HCT116 (cell line): ENCODE data around the gene KRT82. TPM values are rescaled to one million over a fixed set of nuclear protein-coding genes. Genes with fewer than 3 reads are reported as not detected.
A peak's percentile ranks its signal among the peaks of the same experiment; 100 is the strongest.

Experiments used
- ATAC-seq: fragments of 200-7000 bp; cut with Tn5 transposase; 2 replicates; pipeline ENCODE4 v1.9.1; 2020; ENCODE audit warnings: mild to moderate bottlenecking, moderate library complexity
- BruUV-seq: library from RNA; stranded (reverse); fragments of 400-500 nt; replicated peaks from 2 replicates; lab custom pipeline; 2021; lab: Mats Ljungman, UMichigan
- CTCF ChIA-PET: fragments of 300-600 bp; sonication (Branson Sonifier 250); formaldehyde crosslinking; loops from one replicate; lab custom pipeline; 2021; ENCODE audit warnings: antibody characterized with exemption; lab: Charles Lee
- POLR2A ChIA-PET: fragments of 300-600, 350-600 bp; sonication (Branson Sonifier 250); formaldehyde crosslinking; loops from one replicate; lab custom pipeline; 2021; ENCODE audit warnings: antibody characterized with exemption; lab: Charles Lee
- RAD21 ChIA-PET, 2 experiments: fragments of 300-600 bp; sonication (Branson Sonifier 250); formaldehyde crosslinking; loops; one replicate each; lab custom pipeline; 2023; ENCODE audit warnings: low total read pairs in 2 of 2; ENCODE audit not compliant: uncharacterized antibody in 2 of 2, unreplicated experiment in 2 of 2, low non-redundant PET in 1 of 2; lab: Charles Lee
- DNase-seq: peaks from one replicate; pipeline ENCODE4 v3.0.0-alpha.2; 2010; ENCODE audit warnings: low read depth, low spot score
- H2AFZ ChIP-seq: fragments of 200-600 bp; shearing (Covaris generic), sonication (generic); 2 replicates; pipeline ENCODE4 v1.6.1; 2017; ENCODE audit warnings: low read depth, mixed run types, mixed read lengths, antibody characterized with exemption, low read length; ENCODE audit not compliant: poor library complexity, severe bottlenecking
- H3K27ac ChIP-seq: 2 replicates; pipeline ENCODE4 v1.5.1; 2012; ENCODE audit warnings: low read depth, low read length
- H3K27me3 ChIP-seq: fragments of 200-600 bp; sonication (generic); 2 replicates; pipeline ENCODE4 v1.6.1; 2016; ENCODE audit warnings: mixed run types, low read length, mixed read lengths; ENCODE audit not compliant: insufficient read depth
- H3K36me3 ChIP-seq, 2 experiments: fragments of 200-500 bp in 1 of 2; fragments of 200-600 bp in 1 of 2; sonication (Bioruptor generic) in 1 of 2; sonication (generic) in 1 of 2; 2 replicates each; pipeline versions ENCODE4 v1.5.1 to v1.6.1; 2014 to 2016; ENCODE audit warnings: low read length in 2 of 2, inconsistent platforms in 1 of 2, mixed read lengths in 1 of 2, mixed run types in 1 of 2; ENCODE audit not compliant: insufficient read depth in 2 of 2, control insufficient read depth in 1 of 2
- H3K4me1 ChIP-seq, 2 experiments: fragments of 200-600 bp in 1 of 2; sonication (generic) in 1 of 2; 2 replicates each; pipeline versions ENCODE4 v1.5.1 to v1.6.1; 2012 to 2017; ENCODE audit warnings: low read length in 2 of 2, inconsistent platforms in 1 of 2, mild to moderate bottlenecking in 1 of 2, mixed read lengths in 1 of 2, mixed run types in 1 of 2, moderate library complexity in 1 of 2; ENCODE audit not compliant: insufficient read depth in 2 of 2, control insufficient read depth in 1 of 2
- H3K4me2 ChIP-seq: fragments of 200-600 bp; sonication (generic); 2 replicates; pipeline ENCODE4 v1.6.1; 2017; ENCODE audit warnings: mixed run types, low read length, mixed read lengths
- H3K4me3 ChIP-seq, 2 experiments: fragments of 200-600 bp in 1 of 2; sonication (generic) in 1 of 2; replicated peaks in 1 of 2; 2 replicates each; pipeline ENCODE4 v1.5.1; 2011 to 2016; ENCODE audit warnings: low read length in 2 of 2, control low read depth in 1 of 2, low read depth in 1 of 2, mild to moderate bottlenecking in 1 of 2, mixed read lengths in 1 of 2, mixed run types in 1 of 2
- H3K79me2 ChIP-seq: fragments of 200-600 bp; sonication (generic); 2 replicates; pipeline ENCODE4 v1.6.1; 2017; ENCODE audit warnings: mild to moderate bottlenecking, mixed run types, low read length, moderate library complexity, mixed read lengths; ENCODE audit not compliant: insufficient read depth
- H3K9ac ChIP-seq: fragments of 200-600 bp; sonication (generic); 2 replicates; pipeline ENCODE4 v1.6.1; 2016; ENCODE audit warnings: low read length, mixed read lengths
- H3K9me2 ChIP-seq: fragments of 200-600 bp; sonication (generic), shearing (Covaris generic); 2 replicates; pipeline ENCODE4 v1.6.1; 2017; ENCODE audit warnings: mixed run types, mild to moderate bottlenecking, moderate library complexity; ENCODE audit not compliant: insufficient read depth
- H3K9me3 ChIP-seq, 2 experiments: fragments of 200-500 bp in 1 of 2; fragments of 200-600 bp in 1 of 2; sonication (Bioruptor generic) in 1 of 2; sonication (generic) in 1 of 2; 2 replicates each; pipeline ENCODE4 v1.6.1; 2014 to 2017; ENCODE audit warnings: low read length in 2 of 2, mixed read lengths in 2 of 2, inconsistent platforms in 1 of 2, low read depth in 1 of 2, mild to moderate bottlenecking in 1 of 2, mixed run types in 1 of 2, moderate library complexity in 1 of 2; ENCODE audit not compliant: control insufficient read depth in 1 of 2, insufficient read depth in 1 of 2
- H4K20me1 ChIP-seq: fragments of 200-600 bp; sonication (generic), shearing (Covaris generic); 2 replicates; pipeline ENCODE4 v1.6.1; 2017; ENCODE audit warnings: mixed run types, mild to moderate bottlenecking, moderate library complexity; ENCODE audit not compliant: insufficient read depth
- CEBPB ChIP-seq: IDR thresholded peaks from 2 replicates; pipeline ENCODE4 v1.6.1; 2012; ENCODE audit warnings: low read depth
- CTCF ChIP-seq, 3 experiments: fragments of 200-600 bp in 1 of 3; sonication (generic) in 1 of 3; IDR thresholded peaks in 2 of 3; conservative IDR thresholded peaks in 1 of 3; 2 replicates each; pipeline ENCODE4 v1.5.1; 2012 to 2017; ENCODE audit warnings: low read depth in 2 of 3, low read length in 2 of 3, antibody characterized with exemption in 1 of 3, borderline replicate concordance in 1 of 3, control low read depth in 1 of 3, mild to moderate bottlenecking in 1 of 3, mixed read lengths in 1 of 3, mixed run types in 1 of 3, moderate library complexity in 1 of 3; ENCODE audit not compliant: insufficient read depth in 1 of 3
- ELF1 ChIP-seq: IDR thresholded peaks from 2 replicates; pipeline ENCODE4 v1.6.1; 2012; ENCODE audit warnings: low read depth, borderline replicate concordance
- EZH2 ChIP-seq: fragments of 200-600 bp; sonication (generic); IDR thresholded peaks from 2 replicates; pipeline ENCODE4 v1.6.1; 2017; ENCODE audit warnings: antibody characterized with exemption, mixed run types
- FOSL1 ChIP-seq: IDR thresholded peaks from 2 replicates; pipeline ENCODE4 v1.6.1; 2012; ENCODE audit warnings: low read depth
- JUND ChIP-seq: IDR thresholded peaks from 2 replicates; pipeline ENCODE4 v1.6.1; 2012
- POLR2AphosphoS5 ChIP-seq: IDR thresholded peaks from 2 replicates; pipeline ENCODE4 v1.6.1; 2011; ENCODE audit warnings: mild to moderate bottlenecking, low read depth, low read length, moderate library complexity
- SIN3A ChIP-seq: IDR thresholded peaks from 2 replicates; pipeline ENCODE4 v1.6.1; 2012; ENCODE audit warnings: low read depth
- SP1 ChIP-seq: IDR thresholded peaks from 2 replicates; pipeline ENCODE4 v1.6.1; 2012; ENCODE audit warnings: low read depth
- YY1 ChIP-seq: IDR thresholded peaks from 2 replicates; pipeline ENCODE4 v1.6.1; 2011; ENCODE audit warnings: low read length, low read depth, moderate library complexity, mild to moderate bottlenecking; ENCODE audit not compliant: insufficient replicate concordance; ENCODE audit errors: extremely low read depth
- ZNF274 ChIP-seq: fragments of 200-500 bp; sonication (Bioruptor generic); IDR thresholded peaks from 2 replicates; pipeline ENCODE4 v1.6.1; 2014; ENCODE audit warnings: mild to moderate bottlenecking, low read depth, low read length, inconsistent platforms
- intact Hi-C: fragments of 100-400 bp; cut with micrococcal nuclease; formaldehyde crosslinking; loops from 2 replicates; pipeline ENCODE4 v1.10.0; 2022
- total RNA-seq: library from RNA; stranded (reverse); gene quantifications from one replicate; pipeline ENCODE4 v1.2.1, GENCODE V29; 2021; ENCODE audit not compliant: unreplicated experiment
- TF ChIP-seq, protein P1 (sequence below): IDR thresholded peaks from 2 replicates; pipeline ENCODE4 v1.6.1; 2012
- TF ChIP-seq, protein P2 (sequence below): IDR thresholded peaks from 2 replicates; pipeline ENCODE4 v1.6.1; 2012; ENCODE audit warnings: low read depth

Gene KRT82
- total RNA-seq, 1 experiment from 2014 or later, result not detected

DNA sequence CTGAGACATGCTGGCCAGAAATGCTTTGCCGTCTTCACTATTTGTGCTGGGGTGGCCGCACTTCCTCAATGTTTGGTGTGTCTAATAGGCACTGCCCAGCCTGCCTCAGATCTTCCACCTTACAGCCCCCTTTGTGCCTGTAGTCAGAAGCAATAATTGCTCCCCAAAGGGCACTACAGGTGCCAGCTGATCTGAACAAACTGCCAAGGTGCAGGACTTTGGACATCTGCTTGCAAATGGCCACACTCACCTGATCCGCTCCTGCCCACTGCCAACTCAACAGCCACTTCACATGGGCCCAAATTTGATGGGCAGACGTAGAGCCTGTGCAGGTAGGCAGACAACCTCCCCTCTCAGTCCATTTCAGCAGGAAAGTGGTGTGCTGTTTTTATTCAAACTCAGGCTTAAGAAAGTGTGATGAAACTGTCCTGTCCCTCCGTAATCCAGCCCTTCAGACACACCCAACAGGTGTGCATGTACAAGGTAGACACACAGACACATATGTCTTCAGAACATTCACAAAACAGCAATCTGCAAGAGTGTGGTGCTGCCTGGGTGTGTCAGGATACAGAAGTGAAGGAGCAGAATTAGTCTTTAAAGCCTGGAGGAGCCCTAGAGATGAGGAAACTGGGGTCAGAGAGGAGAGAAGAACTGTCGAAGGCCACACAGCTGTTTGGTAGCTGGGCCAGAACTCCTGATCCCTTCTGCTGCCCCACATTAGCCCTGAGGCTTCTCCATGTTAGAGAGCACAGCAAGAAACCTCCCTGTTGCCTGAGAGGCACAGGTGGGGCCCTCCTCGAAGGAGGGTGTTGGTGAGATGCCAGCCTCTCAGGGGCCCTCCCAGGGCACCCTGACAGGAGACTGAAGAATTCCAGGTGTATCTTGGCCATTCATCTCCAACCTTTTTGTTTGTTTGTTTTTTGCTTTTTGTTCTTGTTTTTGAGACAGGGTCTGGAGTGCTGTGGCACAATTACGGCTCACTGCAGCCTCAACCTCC lies 32.5 kb upstream of the KRT82 start:
- Histone ChIP-seq H3K9me2 (no peaks in the 10 kb centered on the region), H3K27me3 (no peaks in the 10 kb centered on the region), H2AFZ (no peak overlapping the region), H3K9me3 (no peaks in the 10 kb centered on the region), H3K9ac (0 out of 2 replicates have a peak overlapping the region, but pooled peaks have one; percentile 26), H3K36me3 (no peaks in the 10 kb centered on the region), H4K20me1 (no peaks in the 10 kb centered on the region), H3K4me2 (peak overlapping the region; percentile 55; the same call in 1 of the 2 replicates), H3K79me2 (no peaks in the 10 kb centered on the region), H3K4me1 (peaks cover 28 to 82% of the 10 kb centered on the region in 2 experiments), H3K27ac (no peak overlapping the region), H3K4me3 (no peak overlapping the region)
- BruUV-seq, result no TSS peak
- POLR2A ChIA-PET, result no interaction called here
- no peak for ATAC-seq
- DNase-seq, result no peak
- intact Hi-C loops, result no loop called here
- RAD21 ChIA-PET, result no interaction called here
- CTCF ChIA-PET, result no interaction called here
- TF ChIP-seq, protein P1, sequence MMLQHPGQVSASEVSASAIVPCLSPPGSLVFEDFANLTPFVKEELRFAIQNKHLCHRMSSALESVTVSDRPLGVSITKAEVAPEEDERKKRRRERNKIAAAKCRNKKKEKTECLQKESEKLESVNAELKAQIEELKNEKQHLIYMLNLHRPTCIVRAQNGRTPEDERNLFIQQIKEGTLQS, result no peak
- no peak for TF ChIP-seq YY1
- no peak for TF ChIP-seq CTCF (IDR thresholded peaks at IDR 0.05 in 2 of 3, conservative IDR thresholded peaks at IDR 0.05 in 1 of 3; ENCODE audit: borderline replicate concordance in 1 of 3, insufficient read depth in 1 of 3, low read depth in 2 of 3, low read length in 2 of 3)
- TF ChIP-seq JUND, result no peak
- TF ChIP-seq ZNF274, result no peak
- no peak for TF ChIP-seq SIN3A
- no peak for TF ChIP-seq ELF1
- no peak for TF ChIP-seq POLR2AphosphoS5
- TF ChIP-seq, protein P2, sequence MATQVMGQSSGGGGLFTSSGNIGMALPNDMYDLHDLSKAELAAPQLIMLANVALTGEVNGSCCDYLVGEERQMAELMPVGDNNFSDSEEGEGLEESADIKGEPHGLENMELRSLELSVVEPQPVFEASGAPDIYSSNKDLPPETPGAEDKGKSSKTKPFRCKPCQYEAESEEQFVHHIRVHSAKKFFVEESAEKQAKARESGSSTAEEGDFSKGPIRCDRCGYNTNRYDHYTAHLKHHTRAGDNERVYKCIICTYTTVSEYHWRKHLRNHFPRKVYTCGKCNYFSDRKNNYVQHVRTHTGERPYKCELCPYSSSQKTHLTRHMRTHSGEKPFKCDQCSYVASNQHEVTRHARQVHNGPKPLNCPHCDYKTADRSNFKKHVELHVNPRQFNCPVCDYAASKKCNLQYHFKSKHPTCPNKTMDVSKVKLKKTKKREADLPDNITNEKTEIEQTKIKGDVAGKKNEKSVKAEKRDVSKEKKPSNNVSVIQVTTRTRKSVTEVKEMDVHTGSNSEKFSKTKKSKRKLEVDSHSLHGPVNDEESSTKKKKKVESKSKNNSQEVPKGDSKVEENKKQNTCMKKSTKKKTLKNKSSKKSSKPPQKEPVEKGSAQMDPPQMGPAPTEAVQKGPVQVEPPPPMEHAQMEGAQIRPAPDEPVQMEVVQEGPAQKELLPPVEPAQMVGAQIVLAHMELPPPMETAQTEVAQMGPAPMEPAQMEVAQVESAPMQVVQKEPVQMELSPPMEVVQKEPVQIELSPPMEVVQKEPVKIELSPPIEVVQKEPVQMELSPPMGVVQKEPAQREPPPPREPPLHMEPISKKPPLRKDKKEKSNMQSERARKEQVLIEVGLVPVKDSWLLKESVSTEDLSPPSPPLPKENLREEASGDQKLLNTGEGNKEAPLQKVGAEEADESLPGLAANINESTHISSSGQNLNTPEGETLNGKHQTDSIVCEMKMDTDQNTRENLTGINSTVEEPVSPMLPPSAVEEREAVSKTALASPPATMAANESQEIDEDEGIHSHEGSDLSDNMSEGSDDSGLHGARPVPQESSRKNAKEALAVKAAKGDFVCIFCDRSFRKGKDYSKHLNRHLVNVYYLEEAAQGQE, result no peak
- TF ChIP-seq EZH2, result no peak
- TF ChIP-seq FOSL1, result no peak
- TF ChIP-seq CEBPB, result no peak
- TF ChIP-seq SP1, result no peak
